Testis (tissue), 2 donors: ENCODE data around the gene SYNRG.

Experiments
- CTCF ChIP-seq, 3 experiments: fragments of 450-650 bp in 2 of 3; fragments of 200-600 bp in 1 of 3; sonication (generic) in 1 of 3; IDR thresholded peaks; one replicate each; pipeline ENCODE4 v1.5.1; 2016 to 2019; ENCODE audit warnings: antibody characterized with exemption in 3 of 3, mild to moderate bottlenecking in 2 of 3, moderate library complexity in 1 of 3
- POLR2A ChIP-seq: fragments of 450-650 bp; IDR thresholded peaks from one replicate; pipeline ENCODE4 v1.6.1; 2017; ENCODE audit warnings: antibody characterized with exemption, mild to moderate bottlenecking, moderate library complexity

- TF ChIP-seq CTCF (IDR thresholded peaks at IDR 0.05) (no peak), POLR2A (no peak)
These were observed 39.3 kb upstream of the SYNRG start for GRCh38 chr17:37648555-37648954.
